ENCODE measurements around the gene IRX4.

DNA sequence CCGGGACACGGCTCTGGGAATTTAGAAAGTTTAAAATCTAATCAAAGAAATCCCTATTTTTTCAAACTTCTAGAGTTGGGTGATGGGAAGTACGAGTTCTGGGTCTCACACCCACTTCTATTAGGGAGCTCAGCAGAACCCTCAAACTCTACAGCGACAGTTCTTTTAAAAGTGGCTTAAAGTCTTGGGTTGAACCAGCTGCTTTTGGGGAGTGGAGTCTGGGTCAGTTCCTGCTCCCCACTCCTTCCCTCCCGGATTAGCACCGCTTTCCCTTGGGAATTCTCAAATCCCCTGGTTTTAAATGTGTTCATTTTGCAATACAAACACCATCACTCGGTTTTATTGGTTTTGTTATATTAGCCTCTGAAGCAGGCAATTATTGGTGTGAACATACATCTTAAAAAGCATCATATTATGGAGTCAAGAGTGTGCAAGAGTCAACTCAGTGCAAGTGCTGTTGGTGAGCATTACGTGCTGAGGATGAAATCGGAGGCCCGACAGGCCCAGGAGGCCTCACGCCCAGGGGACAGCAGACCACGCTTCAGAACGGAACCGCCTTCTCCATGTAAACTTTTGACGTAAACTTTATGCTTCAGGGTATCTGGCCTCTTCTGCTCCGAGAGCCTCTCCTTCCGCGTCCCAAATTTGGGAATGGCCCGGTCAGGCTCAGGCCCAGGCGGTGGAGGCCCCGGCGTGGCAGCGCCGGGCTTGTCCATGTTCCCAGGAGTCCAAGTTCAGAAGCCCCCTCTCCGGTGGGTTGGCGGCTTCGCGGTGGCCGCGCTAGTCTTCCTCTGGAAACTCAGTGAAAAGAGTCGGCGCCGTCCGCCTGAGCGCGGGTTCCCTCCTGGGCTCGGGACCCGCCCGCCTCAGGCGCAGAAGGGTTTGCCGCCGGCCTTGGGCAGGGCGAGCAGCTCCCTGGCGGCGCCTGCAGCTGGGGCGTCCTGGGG is 5.3 kb downstream of the IRX4 start:
- no peak for TF ChIP-seq TOX (CRISPR knock-in tag; IDR thresholded peaks at IDR 0.05; ENCODE audit: borderline replicate concordance)
- no peak for TF ChIP-seq GLIS3 (CRISPR knock-in tag; IDR thresholded peaks at IDR 0.05)
- TF ChIP-seq PATZ1 (CRISPR knock-in tag; IDR thresholded peaks at IDR 0.05; ENCODE audit: borderline replicate concordance) = no peak
- TF ChIP-seq TSHZ2 (CRISPR knock-in tag; IDR thresholded peaks at IDR 0.05) = no peak
